ENCODE data around the gene CENATAC. TPM values are rescaled to one million over a fixed set of nuclear protein-coding genes. Genes with fewer than 3 reads are reported as not detected.
A peak's percentile ranks its signal among the peaks of the same experiment; 100 is the strongest.
"Not testable (repeated sequence)": the region's sequence is repeated elsewhere in the genome, so short reads cannot be mapped to it uniquely, and the experiment has no call there.

Gene CENATAC
- polyA plus RNA-seq, 4 donors, result 14.9 to 41.6 (median 21.0) TPM

DNA sequence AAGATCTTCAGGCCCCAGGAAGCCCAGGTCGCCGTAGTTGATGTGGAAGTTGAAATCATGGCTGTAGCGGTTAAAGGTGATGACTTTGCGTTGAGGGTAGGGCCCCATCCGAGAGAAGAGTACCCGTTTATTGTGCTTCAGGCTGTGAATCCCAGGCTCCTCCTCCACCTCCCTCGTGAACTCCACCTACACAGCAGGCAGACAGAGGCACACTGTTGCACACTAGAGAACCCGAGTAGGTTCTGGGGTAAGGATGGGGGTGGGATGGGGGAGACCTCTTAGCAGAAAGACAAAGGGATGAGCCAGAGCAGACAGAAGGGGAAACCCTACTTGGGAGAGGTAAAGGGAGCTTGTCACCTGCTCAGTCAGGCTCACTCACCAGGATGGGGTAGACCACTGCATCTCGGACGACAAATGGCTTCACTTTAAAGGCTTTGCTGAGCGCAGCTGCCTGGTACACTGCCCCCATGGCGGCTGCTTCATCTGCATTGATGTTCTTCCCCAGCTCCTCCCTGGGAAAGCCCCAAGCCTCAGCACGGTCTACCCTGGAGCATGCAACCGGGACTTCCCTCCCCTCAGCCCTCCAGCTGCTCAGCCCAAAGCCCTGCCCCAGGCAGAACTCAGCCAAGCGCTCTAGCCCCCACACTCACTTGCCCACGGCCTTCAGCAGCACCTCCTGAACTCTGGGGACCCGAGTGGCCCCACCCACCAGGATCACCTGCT lies 53.7 kb downstream of the CENATAC start:
- DNase-seq (ENCODE audit: low read depth in 4 of 4, low spot score in 3 of 4), result no peak

GRCh38 chr11:119052163-119052814 lies 54.4 kb downstream of the CENATAC start:
- DNase-seq (ENCODE audit: low read depth in 4 of 4, low spot score in 3 of 4), result no peak

DNA sequence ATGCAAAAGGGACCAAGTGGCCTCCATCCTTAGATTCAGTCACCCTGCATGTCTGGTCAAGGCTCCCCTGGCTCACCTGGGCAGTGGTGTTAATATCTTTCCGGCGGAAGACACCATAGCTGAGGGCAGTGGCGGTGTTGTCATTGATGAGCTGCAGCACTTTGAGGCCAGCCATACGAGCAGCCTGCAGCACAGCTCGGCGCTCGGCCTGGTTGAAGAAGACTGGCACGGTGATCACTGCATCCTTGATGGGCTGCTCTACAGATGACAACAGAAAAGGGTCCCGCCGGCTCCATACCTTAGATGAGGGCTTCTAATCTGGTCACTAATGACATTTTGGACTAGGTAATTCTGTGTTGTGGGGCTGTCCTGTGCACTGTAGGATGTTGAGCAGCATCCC lies 56.5 kb downstream of the CENATAC start:
- DNase-seq (ENCODE audit: low read depth in 4 of 4, low spot score in 3 of 4), result no peak

- no peak for DNase-seq (ENCODE audit: low read depth in 4 of 4, low spot score in 3 of 4)
Measured at GRCh38 chr11:119055901-119056300, 58.0 kb downstream of the CENATAC start.

DNA sequence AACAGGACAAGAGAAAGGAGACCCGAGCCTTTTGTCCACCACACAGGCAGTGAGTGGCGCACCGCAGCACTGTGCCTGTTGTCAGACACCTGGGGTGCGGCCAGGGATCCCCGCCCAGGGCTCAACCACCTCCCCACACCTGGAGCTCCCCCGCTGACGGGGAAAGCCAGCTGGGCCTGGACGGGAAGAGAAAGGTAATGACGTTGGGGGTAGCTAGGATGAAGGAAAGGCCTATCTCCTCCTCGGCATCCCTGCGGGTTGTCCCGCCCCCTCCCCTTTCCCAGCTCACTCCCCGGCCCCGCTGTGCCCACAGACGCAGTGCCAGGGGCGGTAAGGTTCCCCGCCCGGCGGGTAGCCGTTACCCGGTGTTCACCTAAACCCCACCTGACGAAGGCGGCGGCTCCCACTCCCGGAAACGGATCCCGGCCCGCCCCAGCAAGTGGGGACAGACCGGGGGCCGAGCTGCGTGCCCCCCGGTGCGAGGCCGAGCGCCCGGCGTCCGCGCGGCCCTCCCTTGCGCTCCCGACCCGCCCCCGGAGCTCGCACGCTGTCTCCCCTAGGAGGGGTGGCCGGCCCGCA lies 58.6 kb downstream of the CENATAC start:
- DNase-seq (ENCODE audit: low read depth in 4 of 4, low spot score in 3 of 4), result no peak

DNA sequence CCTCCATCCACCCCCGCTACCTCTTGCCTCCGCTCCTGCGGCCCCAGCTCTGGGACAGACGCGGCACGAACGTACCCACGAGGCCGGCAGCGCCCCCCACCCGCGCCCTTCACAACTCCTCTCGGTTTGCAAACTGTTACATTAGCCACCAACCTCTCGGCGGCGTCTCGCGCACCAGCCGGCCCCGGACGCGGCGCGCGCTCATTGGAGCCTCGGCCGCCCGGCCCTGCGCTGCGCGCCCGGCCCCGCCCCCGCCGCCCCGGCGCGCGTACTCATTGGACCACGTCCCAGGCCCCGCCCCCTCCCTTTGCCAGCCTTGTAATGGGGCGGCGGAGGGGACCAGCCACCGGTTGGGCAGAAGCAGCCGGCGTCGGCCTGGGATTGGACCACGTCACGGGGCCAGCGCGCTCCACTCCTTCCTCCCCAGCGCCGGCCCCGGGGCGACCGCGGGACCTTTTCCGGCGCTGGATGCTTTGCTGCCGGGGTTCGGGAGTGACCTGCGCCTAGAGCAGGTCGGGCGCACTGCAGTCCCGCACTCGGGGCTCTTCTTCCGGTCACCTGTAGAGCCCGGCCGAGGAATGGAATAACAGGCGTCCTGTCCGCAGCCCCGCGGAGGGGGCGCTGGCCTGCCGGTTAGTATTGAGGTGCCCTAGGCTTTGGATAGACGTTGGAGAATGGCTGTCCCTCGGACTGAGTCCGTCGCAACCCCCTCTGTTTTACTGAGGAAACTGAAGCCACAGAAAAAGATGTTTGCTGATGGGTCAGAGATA lies 59.2 kb downstream of the CENATAC start, which contains the start of gene HYOU1:
Gene HYOU1 (minus strand): TSS at position 206 of the 770 bp plus-strand sequence. CDS start 1,045 bp downstream, outside the sequence.
- DNase-seq (ENCODE audit: low read depth in 4 of 4, low spot score in 3 of 4), result peak; percentile 83 to 91 (median 90)

GRCh38 chr11:119059128-119059527 lies 61.2 kb downstream of the CENATAC start:
- not testable (repeated sequence) for DNase-seq (ENCODE audit: low read depth in 4 of 4, low spot score in 3 of 4)

GRCh38 chr11:119061256-119061655 lies 63.3 kb downstream of the CENATAC start:
- no peak for DNase-seq (ENCODE audit: low read depth in 4 of 4, low spot score in 3 of 4)

DNA sequence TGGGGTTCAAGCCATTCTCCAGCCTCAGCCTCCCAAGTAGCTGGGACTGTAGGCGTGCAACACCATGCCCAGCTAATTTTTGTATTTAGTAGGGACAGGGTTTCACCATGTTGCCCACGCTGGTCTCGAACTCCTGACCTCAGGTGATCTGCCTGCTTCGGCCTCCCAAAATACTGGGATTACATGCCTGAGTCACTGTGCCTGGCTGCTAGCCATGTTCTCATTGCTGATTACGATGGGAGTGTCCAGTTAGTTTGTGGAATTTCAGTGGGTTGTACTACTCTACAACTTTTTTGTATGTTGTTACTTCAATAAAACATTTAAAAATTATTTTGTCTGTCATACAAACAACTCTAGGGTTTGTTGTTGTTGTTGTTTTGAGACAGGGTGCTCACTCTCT lies 64.8 kb downstream of the CENATAC start:
- DNase-seq (ENCODE audit: low read depth in 4 of 4, low spot score in 3 of 4), result no peak

GRCh38 chr11:119065369-119065768 lies 67.4 kb downstream of the CENATAC start:
- DNase-seq (ENCODE audit: low read depth in 4 of 4, low spot score in 3 of 4), result no peak

Other genes with a start within 250 kb of the CENATAC start
- gene DDX6, start 207.0 kb upstream of the CENATAC start, polyA plus RNA-seq (ENCODE audit: insufficient read length in 4 of 4), result 100 to 1,000 TPM; 105 to 144 (median 136) TPM
- gene CXCR5, start 114.2 kb upstream of the CENATAC start, polyA plus RNA-seq (ENCODE audit: insufficient read length in 4 of 4), result under 1 TPM in 1 of 4 donors, not detected in 3; 0.03 TPM
- gene BCL9L, start 72.2 kb upstream of the CENATAC start, polyA plus RNA-seq (ENCODE audit: insufficient read length in 4 of 4), result 10 to 100 TPM; 27.7 to 70.4 (median 33.7) TPM
- gene UPK2, start 41.8 kb upstream of the CENATAC start, polyA plus RNA-seq (ENCODE audit: insufficient read length in 4 of 4), result 10 to 100 TPM in 2 of 4 donors, 1 to 10 TPM in 1, under 1 TPM in 1; 0.52 to 56.1 (median 19.2) TPM
- not detected for gene FOXR1, start 26.4 kb upstream of the CENATAC start, polyA plus RNA-seq (ENCODE audit: insufficient read length in 4 of 4)
- 1,000 to 10,000 TPM; 1,003 to 1,136 (median 1,061) TPM for gene RPS25, start 20.2 kb downstream of the CENATAC start, polyA plus RNA-seq (ENCODE audit: insufficient read length in 4 of 4)
- gene TRAPPC4, start 20.6 kb downstream of the CENATAC start, polyA plus RNA-seq (ENCODE audit: insufficient read length in 4 of 4), result 100 to 1,000 TPM in 2 of 4 donors, 10 to 100 TPM in 2; 55.5 to 127 (median 110) TPM
- gene SLC37A4, start 32.7 kb downstream of the CENATAC start, polyA plus RNA-seq (ENCODE audit: insufficient read length in 4 of 4), result 100 to 1,000 TPM in 1 of 4 donors, 10 to 100 TPM in 3; 13.9 to 108 (median 84.4) TPM
- 100 to 1,000 TPM in 3 of 4 donors, 10 to 100 TPM in 1; 73.5 to 124 (median 116) TPM for gene HYOU1, start 59.1 kb downstream of the CENATAC start, polyA plus RNA-seq (ENCODE audit: insufficient read length in 4 of 4)
- gene VPS11, start 69.7 kb downstream of the CENATAC start, polyA plus RNA-seq (ENCODE audit: insufficient read length in 4 of 4), result 10 to 100 TPM; 45.9 to 67.0 (median 52.1) TPM
- 10 to 100 TPM; 24.6 to 31.6 (median 26.2) TPM for gene HMBS, start 86.7 kb downstream of the CENATAC start, polyA plus RNA-seq (ENCODE audit: insufficient read length in 4 of 4)
- gene DPAGT1, start 103.7 kb downstream of the CENATAC start, polyA plus RNA-seq (ENCODE audit: insufficient read length in 4 of 4), result 10 to 100 TPM; 46.0 to 68.5 (median 62.1) TPM
- gene C2CD2L, start 109.2 kb downstream of the CENATAC start, polyA plus RNA-seq (ENCODE audit: insufficient read length in 4 of 4), result 10 to 100 TPM; 10.3 to 15.6 (median 11.3) TPM
- 10 to 100 TPM; 21.3 to 44.1 (median 26.5) TPM for gene HINFP, start 123.4 kb downstream of the CENATAC start, polyA plus RNA-seq (ENCODE audit: insufficient read length in 4 of 4)
- gene ABCG4, start 150.9 kb downstream of the CENATAC start, polyA plus RNA-seq (ENCODE audit: insufficient read length in 4 of 4), result 1 to 10 TPM in 2 of 4 donors, under 1 TPM in 2; 0.63 to 1.2 (median 0.88) TPM
- 10 to 100 TPM in 3 of 4 donors, 1 to 10 TPM in 1; 7.8 to 12.6 (median 10.2) TPM for gene NLRX1, start 170.6 kb downstream of the CENATAC start, polyA plus RNA-seq (ENCODE audit: insufficient read length in 4 of 4)
- gene NHERF4, start 187.3 kb downstream of the CENATAC start, polyA plus RNA-seq (ENCODE audit: insufficient read length in 4 of 4), result 10 to 100 TPM in 3 of 4 donors, under 1 TPM in 1; 0.35 to 18.2 (median 12.8) TPM
- gene CBL, start 208.2 kb downstream of the CENATAC start, polyA plus RNA-seq (ENCODE audit: insufficient read length in 4 of 4), result 10 to 100 TPM; 15.5 to 22.3 (median 20.4) TPM